ENCODE data around the gene TOR1AIP2. TPM values are rescaled to one million over a fixed set of nuclear protein-coding genes. Genes with fewer than 3 reads are reported as not detected.

The TOR1AIP2 gene
- total RNA-seq: 50.5 TPM

DNA sequence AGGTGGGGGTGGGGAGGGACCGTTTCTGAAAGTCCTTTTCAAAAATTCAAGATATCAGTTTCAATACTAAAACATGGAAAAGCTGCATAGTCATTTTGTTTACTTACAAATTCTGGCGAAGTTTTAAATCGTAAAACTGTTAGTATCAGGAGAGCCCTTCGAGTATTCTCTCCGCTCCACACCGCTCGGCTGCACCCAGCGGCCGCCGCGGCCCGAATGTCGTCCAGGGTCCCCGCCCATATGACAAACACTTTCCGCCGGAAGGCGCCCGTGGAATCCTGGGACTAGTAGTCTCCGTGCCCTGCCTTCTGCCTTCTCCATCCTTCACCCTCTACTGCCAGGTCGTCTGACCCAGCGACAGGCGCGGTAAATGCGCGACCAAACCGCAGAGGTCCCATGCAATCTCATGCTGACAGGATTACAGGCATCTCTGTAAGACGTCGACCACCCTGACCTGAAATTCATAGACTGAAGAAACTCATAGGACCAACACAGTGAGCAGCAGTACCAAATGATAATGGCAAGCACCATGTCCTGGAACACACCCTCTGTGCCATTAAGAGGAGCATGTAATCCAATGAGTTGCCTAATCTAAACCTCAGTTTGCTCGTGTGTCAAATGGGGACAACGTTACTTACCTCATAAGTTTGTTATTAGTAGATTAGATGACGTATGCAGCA is at the start of gene TOR1AIP2:
TSS of gene TOR1AIP2 (minus strand) at position 218 of the 680 bp plus-strand sequence. CDS start 25,138 bp downstream, outside the sequence.
- no peak for FAIRE-seq
- peak; percentile 56 to 75 for DNase-seq (ENCODE audit: low spot score in 2 of 2)

DNA sequence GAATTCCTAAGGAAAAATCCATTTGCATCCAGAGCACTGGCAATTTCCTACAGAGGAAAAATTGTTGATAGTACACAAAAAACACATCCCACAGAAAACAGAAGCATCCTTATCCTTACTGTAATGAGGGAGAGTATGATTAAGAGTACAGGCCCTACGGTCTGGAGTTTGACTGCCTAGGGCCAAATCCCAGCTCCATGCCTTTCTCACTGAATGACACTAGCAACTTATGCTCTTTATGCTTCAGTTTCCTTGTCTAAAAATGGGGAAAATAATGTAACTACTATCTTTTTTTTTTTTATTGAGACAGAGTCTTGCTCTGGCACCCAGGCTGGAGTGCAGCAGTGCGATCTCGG is 49.2 kb upstream of the TOR1AIP2 start:
- FAIRE-seq (no peak), DNase-seq (ENCODE audit: low spot score in 2 of 2) (no peak)

GRCh38 chr1:179925922-179926849 is 48.6 kb upstream of the TOR1AIP2 start:
- DNase-seq (ENCODE audit: low spot score in 2 of 2): no peak
- no peak for FAIRE-seq

DNA sequence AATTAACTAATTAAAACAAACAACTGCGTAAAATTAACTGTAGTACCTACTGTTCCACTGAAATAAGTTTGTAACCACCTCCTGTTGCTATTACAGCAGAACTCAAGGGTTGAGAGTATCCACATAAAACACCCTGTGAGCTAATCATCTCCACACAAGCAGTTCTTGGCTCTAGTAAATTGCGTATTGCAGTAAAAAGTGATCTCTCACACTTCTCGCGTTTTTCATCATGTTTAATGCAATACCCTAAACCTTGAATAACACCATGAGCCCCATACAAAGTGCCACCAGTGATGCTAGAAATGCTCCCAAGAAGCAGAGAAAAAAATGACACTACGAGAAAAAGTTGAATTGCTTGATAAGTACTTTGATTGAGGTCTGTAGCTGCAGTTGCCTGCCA is 47.7 kb upstream of the TOR1AIP2 start:
- DNase-seq (ENCODE audit: low spot score in 2 of 2) (no peak), FAIRE-seq (no peak)

DNA sequence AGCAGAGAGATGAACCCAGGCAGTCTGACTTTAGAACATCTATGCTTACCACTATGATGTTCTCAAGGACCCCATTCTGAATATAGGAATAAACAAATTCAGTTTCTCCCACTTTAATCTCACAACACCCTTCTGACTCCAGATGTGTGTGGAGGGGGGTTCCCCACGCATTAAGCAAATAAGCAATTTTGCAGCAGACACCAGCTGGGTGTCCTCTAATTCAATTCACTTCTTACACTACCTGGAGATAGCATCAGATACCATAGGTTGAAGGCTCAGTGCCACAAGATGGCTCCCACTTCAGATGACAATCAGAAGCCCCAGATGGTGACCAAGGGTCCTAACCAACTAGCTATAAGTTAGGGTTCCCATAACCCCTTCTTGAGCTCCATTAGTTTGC is 46.7 kb upstream of the TOR1AIP2 start:
- FAIRE-seq: no peak
- DNase-seq (ENCODE audit: low spot score in 2 of 2): no peak

DNA sequence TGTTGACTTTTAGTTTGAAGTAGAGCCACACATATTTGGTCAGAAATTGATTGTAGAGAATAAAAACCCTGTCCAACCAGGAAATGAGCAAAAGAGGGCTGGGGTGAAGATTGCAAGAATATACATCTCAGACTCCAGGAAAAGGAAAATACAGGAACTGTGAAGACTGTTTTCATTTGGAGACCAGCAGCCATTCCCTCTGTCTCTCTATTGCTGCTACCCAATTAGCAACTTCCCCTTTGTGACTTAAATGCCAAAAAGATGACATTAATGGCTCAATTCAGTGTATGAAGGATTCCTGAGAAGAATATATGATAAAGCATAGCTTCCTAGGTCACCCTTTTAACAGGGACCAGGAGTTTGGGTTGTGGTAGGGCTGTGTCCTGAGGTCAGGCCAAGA is 45.4 kb upstream of the TOR1AIP2 start:
- FAIRE-seq (no peak), DNase-seq (ENCODE audit: low spot score in 2 of 2) (no peak)

DNA sequence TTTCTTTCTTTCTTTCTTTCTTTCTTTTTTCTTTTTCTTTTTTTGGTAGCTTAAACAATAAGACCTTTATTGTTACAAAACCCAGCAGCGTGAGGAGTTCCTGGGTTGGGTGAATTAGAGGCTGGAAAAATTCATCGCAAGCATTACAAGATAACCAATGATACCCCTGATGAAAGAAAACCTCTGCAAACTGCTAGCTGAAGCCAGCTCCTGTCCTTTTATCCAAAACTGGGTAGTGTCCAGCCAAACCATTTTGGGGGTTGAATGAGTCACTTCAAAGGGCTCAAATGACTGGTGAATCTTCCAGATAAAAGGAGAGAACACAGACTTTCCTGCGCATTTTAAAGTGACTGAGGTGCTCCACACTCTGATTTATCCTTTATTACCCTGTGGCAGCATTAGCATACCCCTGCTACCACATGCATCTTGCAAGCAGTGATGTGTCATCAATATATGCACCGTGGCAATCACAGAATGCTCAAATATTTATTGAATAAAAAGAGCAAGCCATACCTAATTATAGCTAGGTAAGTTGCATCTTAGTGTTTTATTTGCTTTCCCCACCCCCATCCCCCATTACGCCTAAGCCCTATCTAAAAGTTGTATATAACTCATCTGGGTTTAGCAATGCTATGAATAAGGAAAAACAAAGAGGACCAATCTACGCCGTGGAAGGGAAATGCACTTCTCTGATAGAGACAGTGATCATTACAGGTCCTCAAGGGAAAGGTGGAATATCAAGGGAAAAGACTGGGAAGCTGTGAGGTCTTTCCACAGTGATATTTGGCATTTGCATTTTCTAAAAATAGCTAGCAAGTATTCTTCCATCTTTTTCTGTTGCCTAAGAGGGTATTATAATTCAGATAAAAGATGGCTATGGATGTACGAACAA is 44.6 kb upstream of the TOR1AIP2 start:
- no peak for FAIRE-seq
- no peak for DNase-seq (ENCODE audit: low spot score in 2 of 2)

DNA sequence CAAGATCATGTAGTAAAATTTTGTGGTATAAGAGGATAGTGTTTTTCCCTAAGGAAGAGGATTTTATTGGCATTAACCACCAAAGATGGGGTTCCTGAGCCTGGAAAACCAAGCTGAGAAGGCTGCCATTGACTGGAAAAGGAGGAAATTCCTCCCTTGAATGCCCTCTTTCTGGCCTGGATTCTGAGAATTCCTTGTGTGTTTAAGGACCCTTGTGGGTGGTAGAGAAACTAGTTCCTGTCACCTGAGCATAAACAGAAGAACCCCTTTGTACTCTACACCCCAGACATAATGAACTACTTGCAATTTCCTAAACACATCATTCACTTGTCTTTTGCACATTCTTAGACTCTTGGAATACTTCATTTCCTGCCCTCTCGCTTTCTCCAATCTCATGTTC is 43.9 kb upstream of the TOR1AIP2 start:
- DNase-seq (ENCODE audit: low spot score in 2 of 2): no peak
- FAIRE-seq: no peak

- DNase-seq (ENCODE audit: low spot score in 2 of 2) (no peak), FAIRE-seq (no peak)
Observed at GRCh38 chr1:179917601-179918429, 40.2 kb upstream of the TOR1AIP2 start.

- FAIRE-seq: peak; percentile 13
- DNase-seq (ENCODE audit: low spot score in 2 of 2): no peak
Observed at GRCh38 chr1:179911812-179912211, 34.2 kb upstream of the TOR1AIP2 start.

DNA sequence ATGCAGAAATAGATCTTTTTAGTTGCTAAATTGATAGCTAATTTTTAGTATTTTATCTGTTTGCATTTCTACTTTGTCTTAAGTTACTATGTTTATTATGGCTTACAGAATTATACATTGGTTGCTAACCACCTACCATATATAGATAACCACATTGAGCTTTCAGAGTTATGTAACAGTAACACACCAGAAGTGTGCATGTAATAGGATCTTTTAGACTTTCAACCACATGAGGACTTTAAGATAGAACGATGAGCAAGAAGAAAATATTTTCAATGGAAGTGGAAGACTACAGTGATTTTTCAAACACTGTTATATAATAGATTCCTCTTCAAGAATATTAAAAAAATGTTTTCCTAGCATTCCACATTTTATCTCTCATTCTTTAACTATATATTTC is 33.3 kb upstream of the TOR1AIP2 start:
- no peak for FAIRE-seq

DNA sequence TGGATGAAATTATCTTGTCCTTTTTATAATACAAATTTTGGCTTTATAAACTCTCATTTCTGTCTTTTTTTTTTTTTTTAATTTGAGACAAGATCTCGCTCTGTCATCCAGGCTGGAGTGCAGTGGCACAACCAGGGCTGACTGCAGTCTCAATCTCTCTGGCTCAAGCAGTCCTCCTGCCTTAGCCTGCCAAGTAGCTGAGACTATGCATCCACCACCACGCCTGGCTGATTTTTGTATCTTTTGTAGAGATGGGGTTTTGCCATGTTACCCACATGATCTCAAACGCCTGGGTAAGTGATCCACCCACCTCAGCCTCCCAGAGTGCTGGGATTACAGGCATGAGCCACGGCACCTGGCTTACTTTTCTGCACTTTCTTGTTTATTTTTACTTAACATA is 12.0 kb upstream of the TOR1AIP2 start:
- no peak for DNase-seq (ENCODE audit: low spot score in 2 of 2)
- no peak for FAIRE-seq

More for the DNA sequence above, 33.3 kb upstream of the TOR1AIP2 start:
- DNase-seq (ENCODE audit: low spot score in 2 of 2): no peak

GRCh38 chr1:179888071-179888470 is 10.5 kb upstream of the TOR1AIP2 start:
- FAIRE-seq (no peak), DNase-seq (ENCODE audit: low spot score in 2 of 2) (no peak)

- no peak for DNase-seq (ENCODE audit: low spot score in 2 of 2)
- FAIRE-seq: no peak
Observed at GRCh38 chr1:179883745-179884138, 6.1 kb upstream of the TOR1AIP2 start.

DNA sequence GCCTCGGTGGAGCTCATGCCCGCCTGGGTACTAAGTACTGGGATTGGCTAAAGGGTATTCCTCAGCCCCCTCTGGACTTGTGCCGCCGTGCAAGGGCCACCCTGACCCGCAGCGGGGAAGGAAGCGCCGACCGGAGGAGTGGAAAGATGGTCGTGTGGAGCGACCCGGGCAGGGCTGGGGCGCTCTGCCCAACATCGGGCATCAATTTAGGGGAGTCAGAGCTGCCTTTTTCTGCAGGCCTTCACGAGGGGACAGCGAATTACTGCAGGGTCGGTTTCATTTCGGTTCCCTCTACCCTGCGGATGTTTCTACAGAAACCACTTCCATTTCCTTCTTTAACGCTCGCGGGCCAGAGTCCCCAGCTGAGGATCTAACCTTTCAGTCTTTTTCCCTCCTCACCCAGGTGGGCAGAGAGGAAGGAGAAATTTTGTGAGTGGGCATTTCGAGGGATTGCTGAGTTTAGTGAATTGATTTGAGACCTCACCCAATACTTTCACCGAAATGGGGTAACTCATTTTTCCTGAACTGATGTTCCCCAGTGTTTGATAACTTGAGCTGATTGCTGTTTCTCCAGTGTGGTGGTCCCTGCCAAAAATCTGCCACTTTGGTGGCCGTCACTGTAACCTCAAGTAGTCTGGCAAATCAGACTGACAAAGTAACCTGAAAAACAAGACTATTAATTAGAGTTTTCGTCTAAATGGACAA is 5.6 kb upstream of the TOR1AIP2 start:
- no peak for FAIRE-seq
- no peak for DNase-seq (ENCODE audit: low spot score in 2 of 2)

DNA sequence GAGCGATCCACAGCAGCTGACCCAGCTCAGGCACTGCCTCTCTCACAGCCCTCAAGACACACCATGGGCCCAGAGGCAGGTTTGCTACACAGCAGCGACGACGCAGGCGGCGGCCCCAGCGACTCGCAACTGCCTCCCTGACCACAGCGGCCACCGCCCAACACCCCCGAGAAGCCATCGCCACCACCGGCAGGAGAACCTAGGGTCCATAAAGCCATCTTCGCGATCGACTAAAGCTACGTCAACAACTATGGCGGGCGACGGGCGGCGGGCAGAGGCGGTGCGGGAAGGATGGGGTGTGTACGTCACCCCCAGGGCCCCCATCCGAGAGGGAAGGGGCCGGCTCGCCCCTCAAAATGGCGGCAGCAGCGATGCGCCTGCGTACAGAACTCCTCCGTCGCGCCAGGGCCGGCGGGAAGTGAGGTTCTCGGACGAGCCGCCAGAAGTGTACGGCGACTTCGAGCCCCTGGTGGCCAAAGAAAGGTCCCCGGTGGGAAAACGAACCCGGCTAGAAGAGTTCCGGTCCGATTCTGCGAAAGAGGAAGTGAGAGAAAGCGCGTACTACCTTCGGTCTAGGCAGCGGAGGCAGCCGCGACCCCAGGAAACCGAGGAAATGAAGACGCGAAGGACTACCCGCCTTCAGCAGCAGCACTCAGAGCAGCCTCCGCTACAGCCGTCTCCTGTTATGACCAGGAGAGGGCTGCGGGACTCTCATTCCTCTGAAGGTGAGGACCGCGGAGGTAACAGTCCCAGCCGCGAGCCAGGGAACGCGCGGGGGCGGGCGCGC is 4.8 kb upstream of the TOR1AIP2 start, which contains the start of gene TOR1AIP1:
TSS of gene TOR1AIP1 (plus strand) at position 33 of the 787 bp plus-strand sequence. CDS start at position 251, 218 bp downstream.
- peak; percentile 78 to 84 for DNase-seq (ENCODE audit: low spot score in 2 of 2)
- no peak for FAIRE-seq

DNA sequence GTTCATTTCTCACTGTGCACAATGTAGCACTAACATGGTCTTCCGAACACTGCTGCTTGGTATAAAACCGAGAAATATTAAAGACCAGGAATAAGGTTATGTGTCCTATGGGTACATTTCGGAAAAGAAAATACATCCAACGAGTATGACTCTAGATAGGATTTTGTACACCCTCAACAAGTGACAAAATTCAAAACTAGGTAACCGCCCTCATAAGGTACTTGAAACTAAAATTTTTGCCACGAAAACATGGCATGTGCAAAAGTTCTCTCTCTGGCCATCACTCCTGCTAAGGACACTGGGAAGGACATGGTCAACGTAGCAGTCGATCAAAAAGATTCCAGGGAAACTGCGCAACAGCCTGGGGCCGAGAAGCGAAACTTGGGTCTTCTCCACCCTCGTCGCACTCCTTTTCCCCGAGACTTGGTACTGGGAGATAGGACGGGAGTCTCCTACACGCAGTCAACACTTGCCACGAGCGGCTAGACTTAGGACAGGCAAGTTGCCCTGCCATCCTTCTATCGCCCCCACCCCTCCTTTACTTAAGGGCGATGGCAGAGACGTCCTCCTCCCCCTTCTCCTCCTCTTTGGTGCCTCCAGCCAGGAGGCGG is 4.1 kb upstream of the TOR1AIP2 start:
- FAIRE-seq (no peak), DNase-seq (ENCODE audit: low spot score in 2 of 2) (peak; percentile 64 to 68)

DNA sequence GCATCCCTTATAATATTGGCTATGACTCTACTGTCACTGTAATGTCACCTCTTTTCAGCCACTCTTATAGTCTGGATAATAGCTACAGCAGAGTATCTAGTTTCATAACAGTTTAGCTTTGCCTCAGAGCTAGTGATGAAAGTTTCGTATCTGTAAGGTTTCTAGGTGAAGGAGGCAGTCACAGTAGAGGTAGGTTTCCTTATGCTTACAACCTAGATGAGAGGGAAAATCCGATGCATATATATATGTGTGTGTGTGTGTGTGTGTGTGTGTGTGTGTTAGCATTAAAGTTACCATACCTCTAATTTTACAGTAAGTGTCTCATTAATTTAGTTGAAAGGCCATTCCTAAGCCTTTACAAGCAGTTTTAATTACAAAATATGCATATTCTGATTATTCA is 2.2 kb upstream of the TOR1AIP2 start:
- FAIRE-seq (no peak), DNase-seq (ENCODE audit: low spot score in 2 of 2) (no peak)

Measured in frontal cortex (tissue), 4 donors.